HG02981 (cell line): ENCODE results near the gene RASA2.
A peak's percentile ranks its signal among the peaks of the same experiment; 100 is the strongest.

Source experiments
- ATAC-seq: cut with Tn5 transposase; IDR thresholded peaks from one replicate; pipeline ENCODE4 v1.9.1; 2021; ENCODE audit warnings: mild to moderate bottlenecking, moderate library complexity; ENCODE audit not compliant: unreplicated experiment

Gene RASA2

GRCh38 chr3:141486746-141487520, at the start of gene RASA2:
Gene RASA2 (plus strand): TSS chr3:141487027. CDS start chr3:141487084, 57 bp downstream.
- peak; percentile 58 for ATAC-seq

- no peak for ATAC-seq
Observed at GRCh38 chr3:141439589-141439988, 47.2 kb upstream of the RASA2 start.

- ATAC-seq = peak; percentile 2
Observed at GRCh38 chr3:141440942-141441341, 45.9 kb upstream of the RASA2 start.

GRCh38 chr3:141441381-141442364, 45.2 kb upstream of the RASA2 start:
- peak; percentile 97 for ATAC-seq

GRCh38 chr3:141442446-141442845, 44.4 kb upstream of the RASA2 start:
- no peak for ATAC-seq

- ATAC-seq = no peak
Observed at GRCh38 chr3:141442914-141443313, 43.9 kb upstream of the RASA2 start.

GRCh38 chr3:141444586-141445285, 42.1 kb upstream of the RASA2 start:
- ATAC-seq = no peak

GRCh38 chr3:141445990-141446389, 40.8 kb upstream of the RASA2 start:
- ATAC-seq = no peak

- ATAC-seq = no peak
Observed at GRCh38 chr3:141446737-141447136, 40.1 kb upstream of the RASA2 start.

- no peak for ATAC-seq
Observed at GRCh38 chr3:141447383-141447782, 39.4 kb upstream of the RASA2 start.

GRCh38 chr3:141448606-141449220, 38.1 kb upstream of the RASA2 start:
- no peak for ATAC-seq

GRCh38 chr3:141449424-141449823, 37.4 kb upstream of the RASA2 start:
- ATAC-seq = no peak

GRCh38 chr3:141450727-141451375, 36.0 kb upstream of the RASA2 start:
- ATAC-seq = no peak

GRCh38 chr3:141452045-141452444, 34.8 kb upstream of the RASA2 start:
- ATAC-seq = peak; percentile 82

GRCh38 chr3:141452773-141453172, 34.1 kb upstream of the RASA2 start:
- no peak for ATAC-seq

GRCh38 chr3:141454054-141454453, 32.8 kb upstream of the RASA2 start:
- ATAC-seq = no peak

- peak; percentile 59 for ATAC-seq
Observed at GRCh38 chr3:141454906-141455602, 31.8 kb upstream of the RASA2 start.

- ATAC-seq = no peak
Observed at GRCh38 chr3:141455603-141456300, 31.1 kb upstream of the RASA2 start.

- no peak for ATAC-seq
Observed at GRCh38 chr3:141456301-141456625, 30.6 kb upstream of the RASA2 start.
